Neural crest cell (in vitro differentiated cells): ENCODE data around the gene TMEM132C. TPM values are rescaled to one million over a fixed set of nuclear protein-coding genes. Genes with fewer than 3 reads are reported as not detected.
A peak's percentile ranks its signal among the peaks of the same experiment; 100 is the strongest.

Source experiments
- DNase-seq: peaks from one replicate; pipeline ENCODE4 v3.0.0; 2021; ENCODE audit warnings: low read depth, mixed read lengths, low spot score
- H3K27ac Mint-ChIP-seq: one replicate; pipeline ENCODE4 v1.8.0; 2021; ENCODE audit warnings: mild to moderate bottlenecking, mixed read lengths; ENCODE audit not compliant: unreplicated experiment
- H3K27me3 Mint-ChIP-seq: 2 replicates; pipeline ENCODE4 v1.8.0; 2021; ENCODE audit warnings: low read depth, mild to moderate bottlenecking, mixed read lengths
- H3K36me3 Mint-ChIP-seq: 2 replicates; pipeline ENCODE4 v1.8.0; 2021; ENCODE audit warnings: low read depth, mild to moderate bottlenecking, mixed read lengths
- H3K4me1 Mint-ChIP-seq: 2 replicates; pipeline ENCODE4 v1.8.0; 2021; ENCODE audit warnings: mixed read lengths
- H3K4me3 Mint-ChIP-seq: one replicate; pipeline ENCODE4 v1.8.0; 2021; ENCODE audit warnings: mild to moderate bottlenecking, mixed read lengths
- H3K9me3 Mint-ChIP-seq: 2 replicates; pipeline ENCODE4 v1.8.0; 2021; ENCODE audit warnings: mixed read lengths
- CTCF ChIP-seq: fragments of 200-600 bp; sonication (generic); conservative IDR thresholded peaks from 2 replicates; pipeline ENCODE4 v1.5.0; 2021; ENCODE audit warnings: antibody characterized with exemption, mild to moderate bottlenecking
- total RNA-seq: library from RNA; stranded (reverse); gene quantifications from 2 replicates; pipeline ENCODE4 v1.2.1, GENCODE V29; 2021

TMEM132C gene
- total RNA-seq, 1 donor from 2014 or later = 10.9 TPM

GRCh38 chr12:128356547-128356946 lies 89.6 kb downstream of the TMEM132C start:
- Mint-ChIP-seq H3K36me3 (peaks cover 1% of the 10 kb centered on the region), H3K4me3 (no peak overlapping the region), H3K9me3 (peaks cover 4% of the 10 kb centered on the region), H3K27ac (no peak overlapping the region), H3K4me1 (peaks cover 40% of the 10 kb centered on the region), H3K27me3 (peaks cover 6% of the 10 kb centered on the region)
- no peak for TF ChIP-seq CTCF
- no peak for DNase-seq

GRCh38 chr12:128361400-128361995 lies 94.5 kb downstream of the TMEM132C start:
- Mint-ChIP-seq H3K4me3 (no peak overlapping the region), H3K9me3 (no peaks in the 10 kb centered on the region), H3K4me1 (peaks cover 56% of the 10 kb centered on the region), H3K27me3 (peaks cover 6% of the 10 kb centered on the region), H3K36me3 (no peaks in the 10 kb centered on the region), H3K27ac (no peak overlapping the region)
- no peak for DNase-seq
- TF ChIP-seq CTCF = no peak

- Mint-ChIP-seq H3K27ac (no peak overlapping the region), H3K9me3 (no peaks in the 10 kb centered on the region), H3K4me3 (peak overlapping the region; percentile 54), H3K27me3 (peaks cover 6% of the 10 kb centered on the region), H3K4me1 (peaks cover 64% of the 10 kb centered on the region), H3K36me3 (no peaks in the 10 kb centered on the region)
- DNase-seq = no peak
- no peak for TF ChIP-seq CTCF
These were observed 98.1 kb downstream of the TMEM132C start for GRCh38 chr12:128365032-128365431.

- Mint-ChIP-seq H3K27ac (peak overlapping the region; percentile 97), H3K36me3 (no peaks in the 10 kb centered on the region), H3K9me3 (no peaks in the 10 kb centered on the region), H3K4me3 (peak overlapping the region; percentile 79), H3K27me3 (peaks cover 5% of the 10 kb centered on the region), H3K4me1 (peaks cover 67% of the 10 kb centered on the region)
- peak; percentile 37 for DNase-seq
- no peak for TF ChIP-seq CTCF
These were observed 98.8 kb downstream of the TMEM132C start for GRCh38 chr12:128365651-128366231.

- TF ChIP-seq CTCF = no peak
- Mint-ChIP-seq H3K4me3 (no peak overlapping the region), H3K27ac (peak overlapping the region; percentile 47), H3K36me3 (no peaks in the 10 kb centered on the region), H3K27me3 (no peaks in the 10 kb centered on the region), H3K4me1 (peaks cover 59% of the 10 kb centered on the region), H3K9me3 (no peaks in the 10 kb centered on the region)
- no peak for DNase-seq
These were observed 101.0 kb downstream of the TMEM132C start for GRCh38 chr12:128367961-128368360.
